ENCODE data around the gene KRTAP12-2.

The KRTAP12-2 gene

GRCh38 chr21:44709426-44710293 lies 42.9 kb upstream of the KRTAP12-2 start:
- H3K4me3 ChIP-seq (ENCODE audit: low read depth, low read length), result no peak overlapping the region
- ChIA-PET POLR2A (no interaction called here), CTCF (interaction anchor here (0.6 to 1.2 kb wide), 3 partner anchors 199 to 431 kb away, joined by 3 to 5 read pairs (median 3); no protein-coding TSS in a partner anchor)
- no peak overlapping the region for H3K27ac ChIP-seq (ENCODE audit: extremely low read depth, low read depth, low read length)
- no peaks in the 10 kb centered on the region for H3K9me3 ChIP-seq (ENCODE audit: control insufficient read depth, insufficient read depth, low read depth, low read length)
- TF ChIP-seq ELK4 (IDR thresholded peaks at IDR 0.05; ENCODE audit: borderline replicate concordance, low read depth, low read length), result no peak
- no peak for TF ChIP-seq ZNF501 (tag by site-specific recombination; IDR thresholded peaks at IDR 0.05)
- TF ChIP-seq ZNF280C (tag by site-specific recombination; IDR thresholded peaks at IDR 0.05), result no peak
- no peak for TF ChIP-seq ZNF530 (tag by site-specific recombination; IDR thresholded peaks at IDR 0.05; ENCODE audit: low read depth)
- no peak for TF ChIP-seq ZIC2 (tag by site-specific recombination; IDR thresholded peaks at IDR 0.05)
- TF ChIP-seq ZNF2 (tag by site-specific recombination; IDR thresholded peaks at IDR 0.05), result no peak
- TF ChIP-seq RBAK (tag by site-specific recombination; IDR thresholded peaks at IDR 0.05), result no peak
- no peak for TF ChIP-seq ZNF580 (tag by site-specific recombination; IDR thresholded peaks at IDR 0.05)
- no peak for TF ChIP-seq ZNF433 (tag by site-specific recombination; IDR thresholded peaks at IDR 0.05; ENCODE audit: low read depth)
- no peak for TF ChIP-seq MYNN (tag by site-specific recombination; IDR thresholded peaks at IDR 0.05; ENCODE audit: borderline replicate concordance)
- peaks cover 6% of the 10 kb centered on the region; the same call in 1 of the 2 replicates for H3K4me1 ChIP-seq (ENCODE audit: control insufficient read depth, insufficient read depth, low read length)
- H3K36me3 ChIP-seq (ENCODE audit: control insufficient read depth in 2 of 2, insufficient read depth in 1 of 2, low read length in 2 of 2), result no peaks in the 10 kb centered on the region

- Histone ChIP-seq H3K27ac (ENCODE audit: extremely low read depth, low read depth, low read length) (no peak overlapping the region), H3K9me3 (ENCODE audit: control insufficient read depth, insufficient read depth, low read depth, low read length) (no peaks in the 10 kb centered on the region), H3K4me3 (ENCODE audit: low read depth, low read length) (no peak overlapping the region), H3K36me3 (ENCODE audit: control insufficient read depth in 2 of 2, insufficient read depth in 1 of 2, low read length in 2 of 2) (no peaks in the 10 kb centered on the region), H3K4me1 (ENCODE audit: control insufficient read depth, insufficient read depth, low read length) (peaks cover 6% of the 10 kb centered on the region; the same call in 1 of the 2 replicates)
- POLR2A ChIA-PET, result no interaction called here
- CTCF ChIA-PET, result interaction anchor here (0.6 to 1.2 kb wide), 3 partner anchors 100 to 428 kb away, joined by 3 to 5 read pairs (median 5); no protein-coding TSS in a partner anchor
- peak; percentile 52 for TF ChIP-seq ZFHX2 (tag by site-specific recombination; conservative IDR thresholded peaks at IDR 0.05)
- TF ChIP-seq ZNF596 (tag by site-specific recombination; IDR thresholded peaks at IDR 0.05), result no peak
- peak; percentile 47; the same call in 1 of the 2 replicates for TF ChIP-seq EGR2 (tag by site-specific recombination; IDR thresholded peaks at IDR 0.05; ENCODE audit: low read depth)
- no peak for TF ChIP-seq ZSCAN30 (tag by site-specific recombination; IDR thresholded peaks at IDR 0.05)
Observed at GRCh38 chr21:44708866-44709425, 42.2 kb upstream of the KRTAP12-2 start.

GRCh38 chr21:44708213-44708865 lies 41.6 kb upstream of the KRTAP12-2 start:
- CTCF ChIA-PET, result interaction anchor here (0.6 to 0.7 kb wide), 2 partner anchors 10 to 99 kb away, joined by 4 to 5 read pairs; no protein-coding TSS in a partner anchor

More at GRCh38 chr21:44708213-44708865, 41.6 kb upstream of the KRTAP12-2 start:
- Histone ChIP-seq H3K27ac (ENCODE audit: extremely low read depth, low read depth, low read length) (no peak overlapping the region), H3K4me1 (ENCODE audit: control insufficient read depth, insufficient read depth, low read length) (peaks cover 6% of the 10 kb centered on the region; the same call in 1 of the 2 replicates), H3K4me3 (ENCODE audit: low read depth, low read length) (no peak overlapping the region), H3K36me3 (ENCODE audit: control insufficient read depth in 2 of 2, insufficient read depth in 1 of 2, low read length in 2 of 2) (no peaks in the 10 kb centered on the region), H3K9me3 (ENCODE audit: control insufficient read depth, insufficient read depth, low read depth, low read length) (no peaks in the 10 kb centered on the region)
- TF ChIP-seq ZNF837 (tag by site-specific recombination; IDR thresholded peaks at IDR 0.05) (no peak), ZNF701 (tag by site-specific recombination; IDR thresholded peaks at IDR 0.05) (no peak), ZBTB48 (tag by site-specific recombination; IDR thresholded peaks at IDR 0.05) (no peak), ZNF354C (tag by site-specific recombination; IDR thresholded peaks at IDR 0.05; ENCODE audit: borderline replicate concordance, low read depth) (no peak), ZNF623 (tag by site-specific recombination; IDR thresholded peaks at IDR 0.05) (no peak), ZNF175 (tag by site-specific recombination; IDR thresholded peaks at IDR 0.05) (no peak), ZNF792 (tag by site-specific recombination; IDR thresholded peaks at IDR 0.05) (no peak), ZNF449 (tag by site-specific recombination; IDR thresholded peaks at IDR 0.05) (no peak)
- POLR2A ChIA-PET, result no interaction called here
